Measurements from ENCODE around the gene SMARCC2.
"Not testable (repeated sequence)": the region's sequence is repeated elsewhere in the genome, so short reads cannot be mapped to it uniquely, and the experiment has no call there.

SMARCC2 gene

DNA sequence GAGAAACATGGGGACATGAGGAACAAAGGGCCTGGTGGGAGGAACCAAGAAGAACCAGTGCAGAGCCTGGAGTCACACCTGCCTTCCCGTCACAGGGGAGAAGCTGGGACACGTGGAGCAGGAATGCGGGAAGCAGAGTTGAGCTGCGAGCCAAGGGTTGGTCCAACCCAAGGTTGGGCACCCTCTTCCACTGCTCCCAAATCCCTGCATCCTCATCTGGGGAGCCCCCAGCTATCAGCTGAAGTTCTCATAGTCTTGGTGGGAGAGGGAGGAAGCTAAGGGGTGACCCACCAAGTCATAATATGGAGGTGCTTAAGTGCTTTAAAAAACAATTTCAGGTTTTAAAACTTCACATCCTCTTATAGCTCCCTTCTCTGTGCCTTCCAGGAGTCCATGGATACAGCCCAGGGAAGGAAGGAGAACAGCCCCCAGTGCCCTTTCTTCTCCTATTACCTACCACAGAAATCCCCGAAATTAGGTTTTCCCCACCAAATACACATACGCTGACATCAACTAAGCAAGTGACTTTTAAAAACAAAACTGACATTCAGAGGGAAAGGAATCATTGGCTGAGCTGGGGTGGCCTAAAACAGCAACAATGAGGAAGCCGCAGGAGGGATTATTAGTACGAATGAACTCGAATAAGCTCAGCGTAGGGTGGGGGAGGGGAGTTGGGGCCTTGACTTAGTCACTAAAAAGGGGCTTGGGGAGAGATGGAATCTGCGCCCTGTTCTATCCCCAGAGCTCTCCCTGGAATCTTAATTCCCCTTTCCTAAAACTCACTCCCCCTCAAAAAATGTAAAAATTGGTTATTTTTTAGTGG lies 26.6 kb downstream of the SMARCC2 start:
- DNase-seq, result no peak

DNA sequence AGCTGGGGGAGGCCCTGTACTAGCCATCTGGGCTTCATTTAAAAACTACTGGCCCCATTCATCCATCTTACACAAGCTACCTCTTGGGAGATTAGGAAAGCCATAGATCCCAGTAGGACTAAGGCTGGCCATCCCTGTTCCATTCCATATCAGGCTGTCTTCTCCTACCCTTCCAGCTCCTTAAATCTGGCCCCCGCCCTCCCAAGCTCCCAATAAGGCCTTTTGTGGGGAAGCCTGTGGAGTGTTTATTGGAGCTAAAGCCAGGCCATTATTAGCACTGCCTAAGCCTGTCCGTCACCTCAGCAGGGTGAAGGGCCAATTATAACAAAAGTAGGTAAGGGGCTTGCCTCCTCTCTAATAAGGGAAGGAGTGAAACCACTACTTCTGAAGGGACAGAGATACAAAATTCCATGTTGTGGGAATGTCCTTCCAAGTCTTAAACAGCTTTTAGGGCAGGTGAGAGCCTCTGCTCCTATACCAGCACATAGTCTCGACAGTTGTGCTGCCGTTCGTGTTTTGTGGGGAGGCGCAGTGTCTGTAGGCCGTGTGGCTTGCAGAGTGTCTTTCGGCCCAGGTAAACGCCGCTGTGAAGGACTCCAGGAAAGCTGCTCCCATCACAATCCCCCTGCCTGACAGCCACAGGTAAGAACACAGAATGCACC lies 27.5 kb downstream of the SMARCC2 start:
- no peak for DNase-seq

- no peak for DNase-seq
Observed at GRCh38 chr12:56160894-56161689, 28.2 kb downstream of the SMARCC2 start.

GRCh38 chr12:56160193-56160763 lies 29.0 kb downstream of the SMARCC2 start:
- no peak for DNase-seq

GRCh38 chr12:56159482-56160192 lies 29.6 kb downstream of the SMARCC2 start:
- no peak for DNase-seq

GRCh38 chr12:56158926-56159461 lies 30.3 kb downstream of the SMARCC2 start:
- no peak for DNase-seq

- peak; percentile 83 to 97 for DNase-seq
Observed at GRCh38 chr12:56158029-56158925, 31.0 kb downstream of the SMARCC2 start, which contains the start of gene MYL6. MYL6 (plus strand) TSS chr12:56158359; CDS start chr12:56158402, 43 bp downstream.

DNA sequence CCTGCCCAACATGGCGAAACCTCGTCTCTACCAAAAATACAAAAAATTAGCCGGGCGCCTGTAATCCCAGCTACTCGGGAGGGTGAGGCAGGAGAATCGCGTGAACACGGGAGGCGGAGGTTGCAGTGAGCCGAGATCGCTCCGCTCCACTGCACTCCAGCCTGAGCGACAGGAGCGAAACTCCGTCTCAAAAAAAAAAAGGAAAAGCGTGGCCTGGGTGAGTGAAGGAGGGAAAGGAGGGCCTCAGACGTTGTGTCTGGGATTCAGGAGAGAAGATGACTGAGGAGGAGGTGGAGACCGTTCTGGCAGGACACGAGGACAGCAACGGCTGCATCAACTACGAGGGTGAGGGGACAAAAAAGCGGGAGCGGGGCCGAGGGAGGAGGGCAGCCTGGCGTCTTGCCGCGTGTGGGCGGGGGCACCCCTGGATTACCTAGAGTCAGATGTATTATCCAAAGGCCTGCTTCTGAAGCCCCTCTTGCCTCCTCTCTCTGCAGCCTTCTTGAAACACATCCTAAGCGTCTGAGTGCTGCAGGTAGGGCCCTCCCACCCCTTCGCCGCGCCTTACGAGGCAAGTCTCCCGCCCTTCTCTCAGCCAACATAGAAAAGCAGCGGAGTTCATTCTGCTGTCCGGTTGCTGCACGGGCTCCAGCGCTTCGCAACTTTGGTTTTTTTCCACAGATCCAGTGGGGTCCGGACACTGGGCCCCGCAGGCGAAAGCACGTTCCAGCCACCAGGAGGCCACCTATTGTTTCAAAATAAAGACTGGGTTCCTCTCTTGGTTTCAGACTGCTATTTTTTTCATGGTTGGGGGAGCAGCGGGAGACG lies 31.9 kb downstream of the SMARCC2 start:
- peak; percentile 78 to 82 for DNase-seq

DNA sequence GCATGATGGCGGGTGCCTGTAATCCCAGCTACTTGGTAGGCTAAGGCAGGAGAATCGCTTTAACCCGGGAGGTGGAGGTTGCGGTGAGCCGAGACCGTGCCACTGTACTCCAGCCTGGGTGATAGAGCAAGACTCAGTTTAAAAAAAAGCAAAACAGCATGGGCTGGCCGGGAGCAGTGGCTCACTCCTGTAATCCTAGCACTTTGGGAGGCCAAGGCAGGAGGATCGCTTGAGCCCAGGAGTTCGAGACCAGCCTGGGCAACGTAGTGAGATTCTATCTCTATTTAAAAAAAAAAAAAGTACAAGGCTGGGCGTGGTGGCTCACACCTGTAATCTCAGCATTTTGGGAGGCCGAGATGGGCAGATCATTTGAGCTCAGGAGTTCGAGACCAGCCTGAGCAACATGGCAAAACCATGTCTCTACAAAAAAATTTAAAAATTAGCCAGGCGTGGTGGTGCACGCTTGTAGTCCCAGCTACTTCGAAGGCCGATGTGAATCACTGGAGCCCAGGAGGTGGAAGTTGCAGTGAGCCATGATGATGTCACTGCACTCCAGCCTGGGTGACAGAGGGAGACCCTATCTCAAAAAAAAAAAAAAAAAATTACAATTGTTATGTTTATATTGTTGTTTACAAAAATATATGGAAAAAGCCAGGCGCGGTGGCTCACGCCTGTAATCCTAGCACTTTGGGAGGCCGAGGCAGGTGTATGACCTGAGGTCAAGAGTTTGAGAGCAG lies 32.7 kb downstream of the SMARCC2 start:
- not testable (repeated sequence) for DNase-seq

GRCh38 chr12:56155256-56155845 lies 33.9 kb downstream of the SMARCC2 start:
- DNase-seq, result no peak

- no peak for DNase-seq
Observed at GRCh38 chr12:56154818-56155217, 34.5 kb downstream of the SMARCC2 start.

- DNase-seq, result no peak
Observed at GRCh38 chr12:56154246-56154771, 35.0 kb downstream of the SMARCC2 start.

DNA sequence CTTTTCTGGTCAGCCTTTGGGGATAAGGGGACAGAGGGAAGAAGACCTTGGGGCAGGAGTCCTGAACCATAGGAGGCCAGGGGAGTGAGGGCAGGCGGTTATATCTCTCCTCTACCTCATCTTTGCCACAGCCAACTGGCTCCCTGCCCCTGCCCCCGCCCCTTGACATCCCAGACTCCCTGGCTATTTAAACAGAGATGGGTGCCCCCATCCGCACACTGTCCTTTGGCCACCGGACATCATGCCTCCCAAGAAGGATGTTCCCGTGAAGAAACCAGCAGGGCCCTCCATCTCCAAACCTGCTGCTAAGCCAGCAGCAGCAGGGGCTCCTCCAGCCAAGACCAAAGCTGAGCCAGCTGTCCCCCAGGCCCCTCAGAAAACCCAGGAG lies 35.6 kb downstream of the SMARCC2 start:
- no peak for DNase-seq

GRCh38 chr12:56152756-56153677 lies 36.3 kb downstream of the SMARCC2 start:
- no peak for DNase-seq

- DNase-seq, result peak; percentile 76 to 93
Observed at GRCh38 chr12:56152132-56152755, 37.0 kb downstream of the SMARCC2 start, which contains the start of gene MYL6B. MYL6B (plus strand) TSS chr12:56152587; CDS start chr12:56153919, 1,332 bp downstream.

- DNase-seq, result peak; percentile 14 to 56
Observed at GRCh38 chr12:56151672-56152131, 37.6 kb downstream of the SMARCC2 start.

DNA sequence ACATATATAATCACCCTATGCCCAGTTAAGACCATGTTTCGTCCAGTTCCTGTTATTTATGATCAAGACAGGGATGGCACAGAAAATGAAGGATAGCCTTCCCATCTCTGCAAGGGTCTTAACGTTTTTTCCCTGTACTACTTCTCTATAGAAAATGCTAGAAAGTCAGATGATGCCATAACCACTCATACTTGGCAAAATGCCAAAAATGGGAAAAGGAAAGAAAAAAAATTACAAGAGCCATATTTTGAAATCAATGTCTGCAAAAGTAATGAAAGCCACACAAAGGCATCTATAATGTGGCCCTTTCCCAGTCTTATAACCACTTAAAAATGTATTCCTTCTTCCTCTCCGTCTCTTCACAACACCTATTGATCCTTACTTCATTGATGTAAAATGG lies 38.7 kb downstream of the SMARCC2 start:
- DNase-seq, result no peak
